Thoracic aorta (tissue), 2 donors: Measurements from ENCODE around the gene ZNF236. TPM values are rescaled to one million over a fixed set of nuclear protein-coding genes. Genes with fewer than 3 reads are reported as not detected.

Experiments used
- ATAC-seq: fragments of 150-250 bp; one replicate; pipeline ENCODE4 v1.8.0; 2017; ENCODE audit warnings: low read depth; ENCODE audit not compliant: insufficient number of reproducible peaks, low FRiP score
- DNase-seq: peaks from one replicate; pipeline ENCODE4 v3.0.0-alpha.2; 2020; ENCODE audit warnings: low spot score
- H3K27ac ChIP-seq, 2 donors: fragments of 200-600 bp; sonication (generic); 1 replicate in 1 of 2; 2 replicates in 1 of 2; pipeline ENCODE4 v1.5.1; 2016; ENCODE audit warnings: mild to moderate bottlenecking in 2 of 2, moderate library complexity in 2 of 2
- H3K27me3 ChIP-seq: fragments of 200-600 bp; sonication (generic); replicated peaks from 2 replicates; pipeline ENCODE4 v1.6.0; 2016; ENCODE audit warnings: mild to moderate bottlenecking; ENCODE audit not compliant: insufficient read depth
- H3K36me3 ChIP-seq: fragments of 200-600 bp; sonication (generic); one replicate; pipeline ENCODE4 v1.5.1; 2016
- H3K4me1 ChIP-seq, 2 donors: fragments of 200-600 bp; sonication (generic); 1 replicate in 1 of 2; 2 replicates in 1 of 2; pipeline versions ENCODE4 v1.5.1 to v1.6.0; 2016; ENCODE audit warnings: low read depth in 2 of 2, mild to moderate bottlenecking in 1 of 2; ENCODE audit not compliant: control insufficient read depth in 1 of 2
- H3K4me3 ChIP-seq: fragments of 200-600 bp; sonication (generic); 2 replicates; pipeline ENCODE4 v1.5.1; 2016; ENCODE audit warnings: mild to moderate bottlenecking
- H3K9me3 ChIP-seq: fragments of 200-600 bp; sonication (generic); 2 replicates; pipeline ENCODE4 v1.5.1; 2016
- total RNA-seq, 2 donors: library from RNA; depleted of rRNA; stranded (reverse); fragments of >200 nt; gene quantifications; one replicate each; pipeline versions ENCODE4 v1.1.0 to v1.2.3, GENCODE V29; 2016
- TF ChIP-seq, protein P1 (sequence below): fragments of 200-600 bp; sonication (generic); IDR thresholded peaks from one replicate; pipeline ENCODE4 v1.5.1; 2019; ENCODE audit warnings: antibody characterized with exemption

Gene ZNF236
- total RNA-seq, 2 donors from 2014 or later, result 14.1 to 22.5 TPM

DNA sequence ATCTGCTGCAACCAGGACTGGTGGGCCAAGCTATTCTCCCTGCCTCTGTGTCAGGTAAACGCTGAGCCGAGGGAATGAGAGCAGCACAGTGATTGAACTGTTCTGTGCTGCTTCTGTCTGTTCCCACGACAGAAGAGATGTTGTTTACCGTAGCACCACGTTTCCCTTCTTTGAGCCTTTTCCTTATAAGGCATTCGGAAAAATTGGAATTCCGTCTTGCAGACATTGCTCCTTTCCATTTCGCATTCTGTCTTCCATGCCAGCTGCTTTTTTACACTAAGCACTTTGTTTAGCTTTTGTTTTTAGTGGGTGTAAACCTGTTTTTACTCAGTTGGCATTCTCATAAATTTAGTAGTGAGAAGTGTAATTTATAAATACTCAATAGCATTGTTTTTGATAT lies 103.1 kb downstream of the ZNF236 start:
- Histone ChIP-seq H3K27me3 (no peaks in the 10 kb centered on the region), H3K36me3 (peaks cover 24% of the 10 kb centered on the region), H3K27ac (no peak overlapping the region), H3K4me1 (no peaks in the 10 kb centered on the region), H3K4me3 (no peak overlapping the region), H3K9me3 (no peaks in the 10 kb centered on the region)
- TF ChIP-seq, protein P1, sequence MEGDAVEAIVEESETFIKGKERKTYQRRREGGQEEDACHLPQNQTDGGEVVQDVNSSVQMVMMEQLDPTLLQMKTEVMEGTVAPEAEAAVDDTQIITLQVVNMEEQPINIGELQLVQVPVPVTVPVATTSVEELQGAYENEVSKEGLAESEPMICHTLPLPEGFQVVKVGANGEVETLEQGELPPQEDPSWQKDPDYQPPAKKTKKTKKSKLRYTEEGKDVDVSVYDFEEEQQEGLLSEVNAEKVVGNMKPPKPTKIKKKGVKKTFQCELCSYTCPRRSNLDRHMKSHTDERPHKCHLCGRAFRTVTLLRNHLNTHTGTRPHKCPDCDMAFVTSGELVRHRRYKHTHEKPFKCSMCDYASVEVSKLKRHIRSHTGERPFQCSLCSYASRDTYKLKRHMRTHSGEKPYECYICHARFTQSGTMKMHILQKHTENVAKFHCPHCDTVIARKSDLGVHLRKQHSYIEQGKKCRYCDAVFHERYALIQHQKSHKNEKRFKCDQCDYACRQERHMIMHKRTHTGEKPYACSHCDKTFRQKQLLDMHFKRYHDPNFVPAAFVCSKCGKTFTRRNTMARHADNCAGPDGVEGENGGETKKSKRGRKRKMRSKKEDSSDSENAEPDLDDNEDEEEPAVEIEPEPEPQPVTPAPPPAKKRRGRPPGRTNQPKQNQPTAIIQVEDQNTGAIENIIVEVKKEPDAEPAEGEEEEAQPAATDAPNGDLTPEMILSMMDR, result no peak
- no peak for ATAC-seq
- no peak for DNase-seq

DNA sequence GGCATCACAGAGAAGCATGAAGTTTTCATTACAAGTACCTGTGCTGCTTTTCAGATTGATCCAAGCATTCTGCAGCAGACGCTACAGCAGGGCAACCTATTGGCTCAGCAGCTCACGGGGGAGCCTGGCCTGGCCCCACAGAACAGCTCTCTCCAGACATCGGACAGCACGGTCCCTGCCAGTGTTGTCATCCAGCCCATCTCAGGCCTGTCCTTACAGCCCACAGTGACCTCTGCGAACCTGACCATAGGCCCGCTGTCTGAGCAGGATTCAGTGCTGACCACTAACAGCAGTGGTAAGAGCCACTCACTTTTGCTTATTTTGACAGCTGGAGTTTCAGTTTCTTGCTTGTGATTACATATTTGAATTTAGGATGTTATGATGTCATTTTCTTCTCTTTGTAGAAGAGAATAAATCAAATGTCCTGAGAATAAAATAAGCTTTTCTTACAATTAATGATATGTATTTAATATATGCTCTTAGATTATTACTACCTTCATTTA lies 104.9 kb downstream of the ZNF236 start:
- H3K4me1 ChIP-seq, result no peaks in the 10 kb centered on the region
- H3K36me3 ChIP-seq, result peaks cover 24% of the 10 kb centered on the region
- H3K27ac ChIP-seq, result no peak overlapping the region
- DNase-seq (no peak), ATAC-seq (no peak)
- no peaks in the 10 kb centered on the region for H3K9me3 ChIP-seq
- TF ChIP-seq, protein P1, result no peak
- no peaks in the 10 kb centered on the region for H3K27me3 ChIP-seq
- no peak overlapping the region for H3K4me3 ChIP-seq

DNA sequence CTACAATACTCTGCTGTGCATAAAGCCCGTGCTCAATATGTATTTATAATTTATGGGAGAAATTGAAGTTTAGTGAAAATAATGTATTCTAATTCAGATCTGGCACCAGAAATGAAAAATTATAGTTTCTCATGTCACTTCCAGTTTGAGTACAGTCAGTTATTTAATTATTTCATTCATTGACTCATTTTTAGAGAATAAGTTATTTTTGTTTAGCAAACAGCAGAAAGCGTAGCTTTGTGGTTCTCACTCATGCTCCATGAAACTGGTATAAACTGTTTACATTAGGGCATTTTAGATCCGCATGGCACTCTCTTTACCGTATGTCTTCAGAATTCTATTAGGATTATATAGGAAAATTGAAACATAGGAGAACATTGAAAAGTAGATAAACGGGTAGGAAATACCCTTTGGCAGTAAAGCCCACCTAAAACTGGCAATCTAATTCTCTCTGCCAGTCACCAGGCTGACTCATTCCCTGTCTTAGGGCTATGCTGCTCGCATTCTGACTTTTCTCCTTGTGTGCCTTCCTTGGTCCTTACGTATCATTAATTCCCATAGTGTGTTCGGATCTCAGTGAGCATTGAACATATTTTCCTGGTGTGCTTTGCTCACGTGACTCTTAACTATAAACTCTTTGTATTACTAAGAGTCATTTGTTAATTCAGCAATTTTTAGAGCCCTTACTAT lies 106.0 kb downstream of the ZNF236 start:
- TF ChIP-seq, protein P1, result no peak

DNA sequence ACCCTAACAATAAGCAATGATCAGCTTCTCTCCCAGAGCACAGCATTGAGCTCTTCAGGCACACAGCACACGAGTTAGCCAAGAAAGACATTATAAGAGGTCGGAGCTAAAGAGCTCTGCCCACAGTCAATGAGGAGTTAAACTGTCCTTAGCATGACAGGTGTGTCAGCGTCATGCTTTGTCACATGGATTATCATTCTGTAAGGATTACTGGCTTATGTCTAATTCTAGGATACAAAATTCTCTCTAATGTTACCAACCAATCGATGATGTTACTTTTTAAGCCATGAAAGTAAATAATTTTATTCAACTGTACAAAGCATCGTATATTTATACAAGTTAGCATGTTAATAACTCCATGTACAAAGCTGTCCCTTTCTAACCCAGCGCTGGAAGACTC lies 108.8 kb downstream of the ZNF236 start:
- Histone ChIP-seq H3K27ac (no peak overlapping the region), H3K4me1 (no peaks in the 10 kb centered on the region), H3K9me3 (no peaks in the 10 kb centered on the region), H3K36me3 (peaks cover 12% of the 10 kb centered on the region), H3K27me3 (no peaks in the 10 kb centered on the region), H3K4me3 (no peak overlapping the region)
- no peak for ATAC-seq
- no peak for DNase-seq
- TF ChIP-seq, protein P1, result no peak

More for the DNA sequence above, 106.0 kb downstream of the ZNF236 start:
- Histone ChIP-seq H3K27me3 (no peaks in the 10 kb centered on the region), H3K9me3 (no peaks in the 10 kb centered on the region), H3K4me1 (no peaks in the 10 kb centered on the region), H3K4me3 (no peak overlapping the region), H3K27ac (no peak overlapping the region), H3K36me3 (peaks cover 24% of the 10 kb centered on the region)
- no peak for ATAC-seq
- no peak for DNase-seq

DNA sequence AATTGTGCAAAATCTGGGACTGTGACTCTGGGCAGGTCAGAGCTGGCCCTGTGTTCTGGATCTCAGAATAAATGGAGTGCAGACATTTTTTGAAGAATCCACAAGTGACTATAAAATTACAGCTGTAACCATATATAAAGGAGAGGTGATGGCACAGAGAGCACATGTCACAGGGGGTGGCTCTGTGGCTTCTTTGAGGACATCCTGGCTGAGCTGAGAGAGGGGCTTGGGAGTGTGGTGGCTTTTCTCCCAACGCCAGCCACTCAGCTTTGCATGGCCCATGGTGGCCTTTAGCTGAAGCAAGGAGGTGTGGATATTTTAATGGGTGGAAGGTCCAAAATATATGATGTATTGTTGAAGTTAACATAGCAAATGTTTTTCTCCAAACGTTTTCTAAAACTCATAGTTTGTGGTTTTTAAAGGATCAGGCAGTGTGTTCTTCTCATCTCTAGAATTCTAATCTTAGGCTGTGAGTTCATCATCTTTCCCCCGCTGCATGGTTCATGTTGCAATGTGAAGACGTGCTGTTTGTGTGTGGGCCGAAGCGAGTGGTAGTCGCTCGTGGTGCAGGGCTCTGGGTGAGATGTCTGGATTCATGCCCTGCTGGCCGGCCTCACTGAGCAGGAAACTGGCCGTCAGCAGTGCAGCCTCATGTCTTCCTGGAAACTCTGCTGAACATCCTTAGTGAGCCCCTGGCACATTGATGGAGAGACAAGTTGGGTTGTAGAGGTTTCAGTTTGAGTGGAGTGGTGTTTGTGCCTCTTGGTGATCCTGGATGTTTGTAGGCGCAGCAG lies 109.9 kb downstream of the ZNF236 start:
- ATAC-seq, result no peak
- peaks cover 11% of the 10 kb centered on the region for H3K36me3 ChIP-seq
- no peaks in the 10 kb centered on the region for H3K27me3 ChIP-seq

More for the DNA sequence above, 109.9 kb downstream of the ZNF236 start:
- no peaks in the 10 kb centered on the region for H3K4me1 ChIP-seq
- H3K27ac ChIP-seq, result no peak overlapping the region
- no peak overlapping the region for H3K4me3 ChIP-seq
- no peak for DNase-seq
- TF ChIP-seq, protein P1, result no peak
- no peaks in the 10 kb centered on the region for H3K9me3 ChIP-seq
